Measurements from ENCODE around the gene SPCS3.
"Not testable (repeated sequence)": the region's sequence is repeated elsewhere in the genome, so short reads cannot be mapped to it uniquely, and the experiment has no call there.

The SPCS3 gene

DNA sequence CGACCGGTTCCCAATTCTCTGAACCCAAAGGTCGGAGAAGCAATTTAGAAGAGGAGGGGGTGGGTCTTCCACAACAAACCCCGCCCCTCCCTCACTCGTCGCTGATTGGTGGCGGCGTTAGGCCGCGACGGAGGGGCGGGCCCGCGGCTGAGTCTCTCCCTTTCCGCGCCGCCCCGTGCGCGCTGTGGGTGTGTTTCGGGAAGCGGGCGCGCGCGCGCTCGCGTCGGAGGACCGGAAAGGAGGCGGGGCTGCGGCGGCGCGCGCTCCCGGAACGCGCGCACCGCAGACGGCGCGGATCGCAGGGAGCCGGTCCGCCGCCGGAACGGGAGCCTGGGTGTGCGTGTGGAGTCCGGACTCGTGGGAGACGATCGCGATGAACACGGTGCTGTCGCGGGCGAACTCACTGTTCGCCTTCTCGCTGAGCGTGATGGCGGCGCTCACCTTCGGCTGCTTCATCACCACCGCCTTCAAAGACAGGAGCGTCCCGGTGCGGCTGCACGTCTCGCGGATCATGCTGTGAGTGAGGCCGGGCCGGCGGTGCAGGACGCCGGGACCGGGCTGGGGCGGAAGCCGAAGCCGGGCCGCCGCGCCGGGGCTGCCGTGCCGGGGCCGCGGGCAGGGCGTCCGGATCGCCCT lies at the start of gene SPCS3:
TSS of gene SPCS3 (plus strand) at position 263 of the 636 bp plus-strand sequence. CDS start at position 374, 111 bp downstream.
- H3K27ac ChIP-seq (ENCODE audit: low read length), result peak within 1 kb of the TSS; percentile 81
- H3K9me3 ChIP-seq (ENCODE audit: control insufficient read depth in 2 of 2, low read length in 2 of 2), result no peaks in the 10 kb centered on the region
- H3K27me3 ChIP-seq (ENCODE audit: control insufficient read depth in 1 of 2, insufficient read depth in 2 of 2, low read length in 2 of 2), result no peaks in the 10 kb centered on the region
- H3K9ac ChIP-seq (ENCODE audit: low read length in 2 of 2), result peak within 1 kb of the TSS; percentile 88 to 97
- H3K4me3 ChIP-seq (ENCODE audit: low read length in 2 of 2), result peak within 1 kb of the TSS; percentile 90 to 93
- no peaks in the 10 kb centered on the region for H3K4me1 ChIP-seq (ENCODE audit: control insufficient read depth, insufficient read depth, low read length)
- no peaks in the 10 kb centered on the region for H3K36me3 ChIP-seq (ENCODE audit: control insufficient read depth in 2 of 2, insufficient read depth in 2 of 2, low read length in 2 of 2)

DNA sequence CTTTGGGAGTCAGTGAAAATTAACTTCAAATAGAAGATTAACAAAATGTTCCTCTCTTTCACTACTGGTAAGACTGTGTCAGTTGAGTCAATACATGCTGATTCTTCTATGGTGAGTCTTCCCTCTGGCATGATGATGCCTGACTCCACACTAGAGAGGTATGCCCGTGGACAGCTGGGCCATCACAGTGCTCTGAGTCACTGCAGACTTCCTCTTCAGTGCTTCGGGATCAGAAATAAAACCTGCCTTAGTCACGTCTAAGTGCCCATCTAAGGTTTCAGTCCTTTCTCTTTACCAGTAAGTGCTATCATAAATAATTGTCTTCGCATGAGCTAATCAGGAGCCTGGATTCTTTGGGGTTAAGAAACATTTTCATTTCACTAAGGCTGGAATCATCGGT lies 49.1 kb upstream of the SPCS3 start:
- Histone ChIP-seq H3K4me3 (ENCODE audit: low read length in 2 of 2) (peak overlapping the region in 1 of 2 donors; percentile 31), H3K27me3 (ENCODE audit: control insufficient read depth in 1 of 2, insufficient read depth in 2 of 2, low read length in 2 of 2) (no peaks in the 10 kb centered on the region), H3K36me3 (ENCODE audit: control insufficient read depth in 2 of 2, insufficient read depth in 2 of 2, low read length in 2 of 2) (no peaks in the 10 kb centered on the region), H3K27ac (ENCODE audit: low read length) (peak overlapping the region; percentile 8), H3K9ac (ENCODE audit: low read length in 2 of 2) (no peak overlapping the region), H3K9me3 (ENCODE audit: control insufficient read depth in 2 of 2, low read length in 2 of 2) (no peaks in the 10 kb centered on the region), H3K4me1 (ENCODE audit: control insufficient read depth, insufficient read depth, low read length) (peaks cover 3% of the 10 kb centered on the region)

GRCh38 chr4:176271749-176272148 lies 48.0 kb upstream of the SPCS3 start:
- H3K9ac ChIP-seq (ENCODE audit: low read length in 2 of 2), result no peak overlapping the region
- peaks cover 3% of the 10 kb centered on the region for H3K4me1 ChIP-seq (ENCODE audit: control insufficient read depth, insufficient read depth, low read length)
- no peaks in the 10 kb centered on the region for H3K27me3 ChIP-seq (ENCODE audit: control insufficient read depth in 1 of 2, insufficient read depth in 2 of 2, low read length in 2 of 2)
- H3K36me3 ChIP-seq (ENCODE audit: control insufficient read depth in 2 of 2, insufficient read depth in 2 of 2, low read length in 2 of 2), result no peaks in the 10 kb centered on the region
- no peak overlapping the region for H3K27ac ChIP-seq (ENCODE audit: low read length)
- no peaks in the 10 kb centered on the region for H3K9me3 ChIP-seq (ENCODE audit: control insufficient read depth in 2 of 2, low read length in 2 of 2)
- H3K4me3 ChIP-seq (ENCODE audit: low read length in 2 of 2), result no peak overlapping the region

GRCh38 chr4:176272799-176273198 lies 47.0 kb upstream of the SPCS3 start:
- Histone ChIP-seq H3K27me3 (ENCODE audit: control insufficient read depth in 1 of 2, insufficient read depth in 2 of 2, low read length in 2 of 2) (no peaks in the 10 kb centered on the region), H3K9me3 (ENCODE audit: control insufficient read depth in 2 of 2, low read length in 2 of 2) (no peaks in the 10 kb centered on the region), H3K4me3 (ENCODE audit: low read length in 2 of 2) (no peak overlapping the region), H3K36me3 (ENCODE audit: control insufficient read depth in 2 of 2, insufficient read depth in 2 of 2, low read length in 2 of 2) (no peaks in the 10 kb centered on the region), H3K27ac (ENCODE audit: low read length) (no peak overlapping the region), H3K4me1 (ENCODE audit: control insufficient read depth, insufficient read depth, low read length) (peaks cover 3% of the 10 kb centered on the region), H3K9ac (ENCODE audit: low read length in 2 of 2) (no peak overlapping the region)

DNA sequence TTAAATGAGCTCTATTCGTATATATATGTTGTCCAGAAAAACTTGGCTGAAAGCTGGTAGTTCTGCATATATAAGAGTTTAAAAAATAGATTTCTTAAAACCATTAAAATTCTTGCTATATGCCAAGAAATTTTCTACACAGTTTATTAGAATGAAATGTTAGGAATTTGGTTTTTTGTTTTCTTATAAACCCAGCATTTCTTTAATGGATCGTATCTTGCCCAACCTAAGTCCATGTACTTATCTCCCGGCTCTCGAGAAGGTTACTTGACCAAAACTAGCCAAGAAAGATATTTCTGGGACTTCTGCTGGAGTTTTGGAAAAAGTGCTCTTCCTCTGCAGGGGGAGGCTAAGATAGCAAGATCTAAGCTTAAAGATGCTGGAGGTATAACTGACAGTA lies 46.0 kb upstream of the SPCS3 start:
- H3K27ac ChIP-seq (ENCODE audit: low read length), result no peak overlapping the region
- no peaks in the 10 kb centered on the region for H3K27me3 ChIP-seq (ENCODE audit: control insufficient read depth in 1 of 2, insufficient read depth in 2 of 2, low read length in 2 of 2)
- no peaks in the 10 kb centered on the region for H3K36me3 ChIP-seq (ENCODE audit: control insufficient read depth in 2 of 2, insufficient read depth in 2 of 2, low read length in 2 of 2)
- H3K9me3 ChIP-seq (ENCODE audit: control insufficient read depth in 2 of 2, low read length in 2 of 2), result no peaks in the 10 kb centered on the region
- H3K4me3 ChIP-seq (ENCODE audit: low read length in 2 of 2), result no peak overlapping the region
- H3K4me1 ChIP-seq (ENCODE audit: control insufficient read depth, insufficient read depth, low read length), result peaks cover 3% of the 10 kb centered on the region
- H3K9ac ChIP-seq (ENCODE audit: low read length in 2 of 2), result no peak overlapping the region

- no peak overlapping the region for H3K9ac ChIP-seq (ENCODE audit: low read length in 2 of 2)
- no peak overlapping the region for H3K27ac ChIP-seq (ENCODE audit: low read length)
- no peaks in the 10 kb centered on the region for H3K9me3 ChIP-seq (ENCODE audit: control insufficient read depth in 2 of 2, low read length in 2 of 2)
These were observed 45.3 kb upstream of the SPCS3 start for GRCh38 chr4:176274441-176274840.

GRCh38 chr4:176276710-176277109 lies 43.1 kb upstream of the SPCS3 start:
- no peaks in the 10 kb centered on the region for H3K36me3 ChIP-seq (ENCODE audit: control insufficient read depth in 2 of 2, insufficient read depth in 2 of 2, low read length in 2 of 2)
- no peaks in the 10 kb centered on the region for H3K27me3 ChIP-seq (ENCODE audit: control insufficient read depth in 1 of 2, insufficient read depth in 2 of 2, low read length in 2 of 2)
- H3K27ac ChIP-seq (ENCODE audit: low read length), result peak overlapping the region; percentile 74
- H3K4me1 ChIP-seq (ENCODE audit: control insufficient read depth, insufficient read depth, low read length), result peaks cover 3% of the 10 kb centered on the region
- H3K9me3 ChIP-seq (ENCODE audit: control insufficient read depth in 2 of 2, low read length in 2 of 2), result no peaks in the 10 kb centered on the region
- peak overlapping the region; percentile 52 to 74 for H3K4me3 ChIP-seq (ENCODE audit: low read length in 2 of 2)
- peak overlapping the region; percentile 48 to 79 for H3K9ac ChIP-seq (ENCODE audit: low read length in 2 of 2)

More at GRCh38 chr4:176274441-176274840, 45.3 kb upstream of the SPCS3 start:
- peak overlapping the region in 1 of 2 donors; percentile 3 for H3K4me3 ChIP-seq (ENCODE audit: low read length in 2 of 2)
- H3K36me3 ChIP-seq (ENCODE audit: control insufficient read depth in 2 of 2, insufficient read depth in 2 of 2, low read length in 2 of 2), result no peaks in the 10 kb centered on the region
- peaks cover 3% of the 10 kb centered on the region for H3K4me1 ChIP-seq (ENCODE audit: control insufficient read depth, insufficient read depth, low read length)
- no peaks in the 10 kb centered on the region for H3K27me3 ChIP-seq (ENCODE audit: control insufficient read depth in 1 of 2, insufficient read depth in 2 of 2, low read length in 2 of 2)

DNA sequence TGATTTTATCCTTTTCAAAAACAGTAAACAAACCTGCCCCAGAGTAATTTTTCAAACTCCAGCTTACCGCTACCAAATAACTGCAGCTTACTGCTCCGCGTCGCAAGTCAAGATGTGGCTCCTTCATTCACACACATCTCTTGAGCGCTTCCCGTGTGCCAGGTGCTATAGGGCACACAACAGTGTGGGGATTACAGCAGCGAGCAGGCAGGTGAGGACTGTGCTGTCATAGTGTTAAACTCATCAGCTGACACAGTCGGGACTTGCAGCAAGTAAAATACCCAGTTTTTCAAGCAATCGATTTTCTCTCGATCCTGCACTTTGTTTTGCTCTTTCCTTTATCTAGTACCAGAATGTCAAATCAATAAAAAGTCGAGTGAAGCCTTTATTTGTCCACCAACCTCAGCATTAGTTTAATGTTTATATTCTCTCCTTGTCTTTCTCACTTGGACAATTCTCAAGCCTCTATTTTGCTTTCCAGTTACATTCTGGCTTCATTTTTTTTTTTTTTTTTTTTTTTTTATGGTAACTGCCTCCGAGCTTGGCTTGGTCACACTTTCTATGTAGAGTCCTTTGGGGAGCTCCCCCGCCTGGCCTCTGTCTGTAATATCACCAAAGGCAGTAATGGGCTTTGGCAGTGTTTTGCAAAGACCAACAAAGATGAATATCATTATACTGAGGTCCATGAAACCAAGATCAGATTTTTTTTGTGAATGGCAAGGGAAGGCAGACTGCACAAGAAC lies 42.4 kb upstream of the SPCS3 start:
- no peaks in the 10 kb centered on the region for H3K9me3 ChIP-seq (ENCODE audit: control insufficient read depth in 2 of 2, low read length in 2 of 2)

DNA sequence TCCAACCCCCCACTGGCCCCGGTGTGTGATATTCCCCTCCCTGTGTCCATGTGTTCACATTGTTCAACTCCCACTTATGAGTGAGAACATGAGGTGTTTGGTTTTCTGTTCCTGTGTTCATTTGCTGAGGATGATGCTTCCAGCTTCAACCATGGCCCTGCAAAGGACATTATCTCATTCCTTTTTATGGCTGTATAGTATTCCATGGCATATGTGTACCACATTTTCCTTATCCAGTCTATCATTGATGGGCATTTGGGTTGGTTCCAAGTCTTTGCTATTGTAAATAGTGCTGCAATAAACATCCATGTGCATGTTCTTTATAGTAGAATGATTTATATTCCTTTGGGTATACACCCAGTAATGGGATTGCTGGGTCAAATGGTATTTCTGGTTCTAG lies 40.2 kb upstream of the SPCS3 start:
- H3K9me3 ChIP-seq (ENCODE audit: control insufficient read depth in 2 of 2, low read length in 2 of 2); H3K27me3 ChIP-seq (ENCODE audit: control insufficient read depth in 1 of 2, insufficient read depth in 2 of 2, low read length in 2 of 2); H3K9ac ChIP-seq (ENCODE audit: low read length in 2 of 2); H3K27ac ChIP-seq (ENCODE audit: low read length); H3K36me3 ChIP-seq (ENCODE audit: control insufficient read depth in 2 of 2, insufficient read depth in 2 of 2, low read length in 2 of 2); H3K4me3 ChIP-seq (ENCODE audit: low read length in 2 of 2); H3K4me1 ChIP-seq (ENCODE audit: control insufficient read depth, insufficient read depth, low read length): not testable (repeated sequence)

More for the DNA sequence above, 42.4 kb upstream of the SPCS3 start:
- H3K27me3 ChIP-seq (ENCODE audit: control insufficient read depth in 1 of 2, insufficient read depth in 2 of 2, low read length in 2 of 2), result no peaks in the 10 kb centered on the region
- H3K27ac ChIP-seq (ENCODE audit: low read length), result peak overlapping the region; percentile 74
- H3K36me3 ChIP-seq (ENCODE audit: control insufficient read depth in 2 of 2, insufficient read depth in 2 of 2, low read length in 2 of 2), result no peaks in the 10 kb centered on the region
- H3K4me3 ChIP-seq (ENCODE audit: low read length in 2 of 2), result peak overlapping the region; percentile 52 to 74
- H3K4me1 ChIP-seq (ENCODE audit: control insufficient read depth, insufficient read depth, low read length), result peaks cover 3% of the 10 kb centered on the region
- H3K9ac ChIP-seq (ENCODE audit: low read length in 2 of 2), result peak overlapping the region; percentile 48 to 79

GRCh38 chr4:176286728-176287127 lies 33.0 kb upstream of the SPCS3 start:
- H3K4me3 ChIP-seq (ENCODE audit: low read length in 2 of 2), result no peak overlapping the region
- peaks cover 11% of the 10 kb centered on the region for H3K4me1 ChIP-seq (ENCODE audit: control insufficient read depth, insufficient read depth, low read length)
- peak overlapping the region; percentile 37 for H3K27ac ChIP-seq (ENCODE audit: low read length)
- H3K9ac ChIP-seq (ENCODE audit: low read length in 2 of 2), result no peak overlapping the region
- H3K27me3 ChIP-seq (ENCODE audit: control insufficient read depth in 1 of 2, insufficient read depth in 2 of 2, low read length in 2 of 2), result no peaks in the 10 kb centered on the region
- H3K9me3 ChIP-seq (ENCODE audit: control insufficient read depth in 2 of 2, low read length in 2 of 2), result no peaks in the 10 kb centered on the region
- H3K36me3 ChIP-seq (ENCODE audit: control insufficient read depth in 2 of 2, insufficient read depth in 2 of 2, low read length in 2 of 2), result no peaks in the 10 kb centered on the region

- H3K9me3 ChIP-seq (ENCODE audit: control insufficient read depth in 2 of 2, low read length in 2 of 2), result no peaks in the 10 kb centered on the region
- H3K36me3 ChIP-seq (ENCODE audit: control insufficient read depth in 2 of 2, insufficient read depth in 2 of 2, low read length in 2 of 2), result no peaks in the 10 kb centered on the region
- peaks cover 11% of the 10 kb centered on the region for H3K4me1 ChIP-seq (ENCODE audit: control insufficient read depth, insufficient read depth, low read length)
- H3K4me3 ChIP-seq (ENCODE audit: low read length in 2 of 2), result no peak overlapping the region
- no peak overlapping the region for H3K9ac ChIP-seq (ENCODE audit: low read length in 2 of 2)
- H3K27ac ChIP-seq (ENCODE audit: low read length), result no peak overlapping the region
- H3K27me3 ChIP-seq (ENCODE audit: control insufficient read depth in 1 of 2, insufficient read depth in 2 of 2, low read length in 2 of 2), result no peaks in the 10 kb centered on the region
These were observed 32.2 kb upstream of the SPCS3 start for GRCh38 chr4:176287546-176287945.
